Keratinocyte (primary cell): ENCODE results near the gene SEZ6.
A peak's percentile ranks its signal among the peaks of the same experiment; 100 is the strongest.

ENCODE experiments used
- EZH2 ChIP-seq: IDR thresholded peaks from one replicate; pipeline ENCODE4 v1.6.1; 2012; ENCODE audit warnings: inconsistent platforms, mild to moderate bottlenecking, low read length, moderate library complexity
- TF ChIP-seq, protein P1 (sequence below), 3 experiments: IDR thresholded peaks in 1 of 3; conservative IDR thresholded peaks in 1 of 3; optimal IDR thresholded peaks in 1 of 3; 2 replicates in 2 of 3; 3 replicates in 1 of 3; pipeline versions ENCODE3 to v1.5.1; 2011; ENCODE audit warnings: low read length in 3 of 3, mild to moderate bottlenecking in 3 of 3, moderate library complexity in 2 of 3, control low read depth in 1 of 3, inconsistent platforms in 1 of 3; ENCODE audit not compliant: insufficient read depth in 2 of 3; ENCODE audit errors: extremely low read depth in 1 of 3

DNA sequence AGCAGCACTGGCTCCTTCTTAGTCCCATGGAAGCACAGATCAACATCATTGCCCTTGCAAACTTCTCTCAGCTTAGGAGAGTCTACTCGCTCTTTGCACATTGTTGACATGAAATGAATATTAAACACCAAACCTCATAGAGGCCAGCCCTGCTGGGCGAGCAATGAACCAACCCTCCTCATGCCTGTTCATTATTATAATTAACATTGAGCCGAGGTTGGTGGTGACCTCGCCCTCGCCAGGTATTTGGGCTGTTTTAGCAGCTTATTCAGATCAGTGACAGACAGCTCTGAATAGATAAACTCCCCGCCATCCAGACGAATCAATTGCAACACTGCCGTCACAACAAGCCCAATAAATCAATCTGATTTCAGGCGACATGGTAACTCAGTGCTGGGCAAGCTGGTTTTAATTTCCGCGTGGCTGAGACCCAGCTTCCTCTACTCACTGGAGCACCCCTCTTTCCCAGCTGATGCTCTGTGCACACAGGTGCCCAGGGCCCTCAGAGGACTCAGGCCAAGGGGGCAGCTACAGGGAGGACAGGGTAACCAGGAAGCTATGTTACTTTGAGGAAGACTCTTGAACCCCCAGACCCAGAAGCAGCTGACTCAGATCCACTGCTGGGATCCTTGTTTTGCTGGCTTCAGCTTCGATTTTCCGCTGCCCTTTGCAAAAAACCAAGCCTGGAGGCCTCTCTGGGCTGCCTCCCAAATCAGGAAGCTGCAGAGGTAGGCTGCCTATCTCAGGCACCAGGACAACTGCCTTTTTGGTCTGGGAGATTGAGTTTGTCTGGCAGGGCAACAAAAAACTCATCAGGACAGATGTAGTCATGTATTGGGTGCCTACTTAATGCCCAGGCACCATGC lies 10.7 kb upstream of the SEZ6 start:
- TF ChIP-seq, protein P1, sequence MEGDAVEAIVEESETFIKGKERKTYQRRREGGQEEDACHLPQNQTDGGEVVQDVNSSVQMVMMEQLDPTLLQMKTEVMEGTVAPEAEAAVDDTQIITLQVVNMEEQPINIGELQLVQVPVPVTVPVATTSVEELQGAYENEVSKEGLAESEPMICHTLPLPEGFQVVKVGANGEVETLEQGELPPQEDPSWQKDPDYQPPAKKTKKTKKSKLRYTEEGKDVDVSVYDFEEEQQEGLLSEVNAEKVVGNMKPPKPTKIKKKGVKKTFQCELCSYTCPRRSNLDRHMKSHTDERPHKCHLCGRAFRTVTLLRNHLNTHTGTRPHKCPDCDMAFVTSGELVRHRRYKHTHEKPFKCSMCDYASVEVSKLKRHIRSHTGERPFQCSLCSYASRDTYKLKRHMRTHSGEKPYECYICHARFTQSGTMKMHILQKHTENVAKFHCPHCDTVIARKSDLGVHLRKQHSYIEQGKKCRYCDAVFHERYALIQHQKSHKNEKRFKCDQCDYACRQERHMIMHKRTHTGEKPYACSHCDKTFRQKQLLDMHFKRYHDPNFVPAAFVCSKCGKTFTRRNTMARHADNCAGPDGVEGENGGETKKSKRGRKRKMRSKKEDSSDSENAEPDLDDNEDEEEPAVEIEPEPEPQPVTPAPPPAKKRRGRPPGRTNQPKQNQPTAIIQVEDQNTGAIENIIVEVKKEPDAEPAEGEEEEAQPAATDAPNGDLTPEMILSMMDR (optimal IDR thresholded peaks at IDR 0.05 in 1 of 3, IDR thresholded peaks at IDR 0.05 in 1 of 3, conservative IDR thresholded peaks at IDR 0.05 in 1 of 3; ENCODE audit: extremely low read depth in 1 of 3, insufficient read depth in 2 of 3, low read length in 3 of 3) = no peak
- TF ChIP-seq EZH2 = peak; percentile 30
